Mesodermal cell (in vitro differentiated cells): Measurements from ENCODE around the gene IFNA13.
"Not testable (repeated sequence)": the region's sequence is repeated elsewhere in the genome, so short reads cannot be mapped to it uniquely, and the experiment has no call there.

Source experiments
- H3K27ac ChIP-seq: 2 replicates; pipeline ENCODE4 v1.7.0; 2013; ENCODE audit warnings: mild to moderate bottlenecking, low read depth, low read length, moderate library complexity; ENCODE audit not compliant: severe bottlenecking
- H3K36me3 ChIP-seq: 2 replicates; pipeline ENCODE4 v1.7.1; 2013; ENCODE audit warnings: mild to moderate bottlenecking, low read length, moderate library complexity; ENCODE audit not compliant: control insufficient read depth, insufficient read depth
- H3K4me1 ChIP-seq: one replicate; pipeline ENCODE4 v1.7.1; 2013; ENCODE audit warnings: mild to moderate bottlenecking, low read length; ENCODE audit not compliant: insufficient read depth, control insufficient read depth, poor library complexity, severe bottlenecking
- H3K4me3 ChIP-seq: 2 replicates; pipeline ENCODE4 v1.7.0; 2013; ENCODE audit warnings: low read length, control low read depth, mild to moderate bottlenecking; ENCODE audit not compliant: insufficient read depth, poor library complexity, severe bottlenecking; ENCODE audit errors: extremely low read depth
- H3K9me3 ChIP-seq: 2 replicates; pipeline ENCODE4 v1.7.1; 2013; ENCODE audit warnings: mild to moderate bottlenecking, low read length, moderate library complexity; ENCODE audit not compliant: control insufficient read depth
- WGBS, 2 experiments: methylation state at CpG; one replicate each; pipeline ENCODE4 v1.1.5; 2013; ENCODE audit warnings: missing lambda C conversion rate in 2 of 2; ENCODE audit not compliant: insufficient coverage in 2 of 2; 5-methylcytosine and 5-hydroxymethylcytosine counted together

Gene IFNA13

GRCh38 chr9:21398955-21399489 is 31.2 kb upstream of the IFNA13 start:
- no peak overlapping the region for H3K4me3 ChIP-seq
- WGBS, 2 experiments, result 88 to 93% methylated on average over 1 of the region's 5 CpGs
- no peaks in the 10 kb centered on the region for H3K9me3 ChIP-seq
- peaks cover 6% of the 10 kb centered on the region for H3K4me1 ChIP-seq
- no peak overlapping the region for H3K27ac ChIP-seq
- no peaks in the 10 kb centered on the region for H3K36me3 ChIP-seq

- H3K36me3 ChIP-seq, result no peaks in the 10 kb centered on the region
- 6 to 7% methylated on average over 29 to 32 of the region's 40 CpGs for WGBS, 2 experiments
- peak overlapping the region; percentile 42 for H3K4me3 ChIP-seq
These were observed 28.2 kb upstream of the IFNA13 start for GRCh38 chr9:21395778-21396717.

GRCh38 chr9:21392270-21392669 is 24.4 kb upstream of the IFNA13 start:
- no peak overlapping the region for H3K27ac ChIP-seq
- WGBS, 2 experiments, result 90% methylated on average over 5 to 6 of the region's 6 CpGs
- H3K36me3 ChIP-seq, result no peaks in the 10 kb centered on the region
- H3K9me3 ChIP-seq, result no peaks in the 10 kb centered on the region
- no peak overlapping the region for H3K4me3 ChIP-seq
- H3K4me1 ChIP-seq, result no peaks in the 10 kb centered on the region

More at GRCh38 chr9:21395778-21396717, 28.2 kb upstream of the IFNA13 start:
- H3K9me3 ChIP-seq, result no peaks in the 10 kb centered on the region
- H3K4me1 ChIP-seq, result no peaks in the 10 kb centered on the region
- H3K27ac ChIP-seq, result no peak overlapping the region

GRCh38 chr9:21385131-21385670 is 17.3 kb upstream of the IFNA13 start, which contains the start of gene IFNA2:
TSS of gene IFNA2 (minus strand) at chr9:21385398. CDS start at chr9:21385329, 69 bp downstream.
- no peak within 1 kb of the TSS for H3K4me3 ChIP-seq
- no peaks in the 10 kb centered on the region for H3K4me1 ChIP-seq
- H3K27ac ChIP-seq, result no peak within 1 kb of the TSS
- no peaks in the 10 kb centered on the region for H3K36me3 ChIP-seq
- 71 to 81% methylated on average over 1 of the region's 1 CpG for WGBS, 2 experiments
- no peaks in the 10 kb centered on the region for H3K9me3 ChIP-seq

GRCh38 chr9:21383627-21384026 is 15.8 kb upstream of the IFNA13 start:
- WGBS, 2 experiments, result 88 to 91% methylated on average over 3 of the region's 4 CpGs
- no peaks in the 10 kb centered on the region for H3K36me3 ChIP-seq
- H3K9me3 ChIP-seq, result no peaks in the 10 kb centered on the region
- no peaks in the 10 kb centered on the region for H3K4me1 ChIP-seq
- H3K4me3 ChIP-seq, result no peak overlapping the region
- H3K27ac ChIP-seq, result no peak overlapping the region

- H3K4me1 ChIP-seq, result no peaks in the 10 kb centered on the region
- WGBS, 2 experiments, result 40 to 52% methylated on average over 1 to 2 of the region's 5 CpGs
- H3K4me3 ChIP-seq, result no peak overlapping the region
- H3K9me3 ChIP-seq, result no peaks in the 10 kb centered on the region
- no peak overlapping the region for H3K27ac ChIP-seq
- no peaks in the 10 kb centered on the region for H3K36me3 ChIP-seq
These were observed 13.8 kb upstream of the IFNA13 start for GRCh38 chr9:21381448-21382339.

GRCh38 chr9:21371467-21371866 is 3.6 kb upstream of the IFNA13 start:
- WGBS, 2 experiments, result no CpG with 5 or more reads among the region's 4 CpGs
- H3K4me3 ChIP-seq, H3K36me3 ChIP-seq, H3K27ac ChIP-seq, H3K9me3 ChIP-seq, H3K4me1 ChIP-seq: not testable (repeated sequence)

GRCh38 chr9:21367169-21367568 is 688 bp downstream of the IFNA13 start:
- not testable (repeated sequence) for H3K4me3 ChIP-seq, H3K4me1 ChIP-seq, H3K27ac ChIP-seq, H3K36me3 ChIP-seq, H3K9me3 ChIP-seq
- 100% methylated on average over 1 of the region's 2 CpGs; no CpG with 5 or more reads in 1 of the 2 experiments for WGBS, 2 experiments

- WGBS, 2 experiments, result 69 to 94% methylated on average over 2 of the region's 8 CpGs
- no peaks in the 10 kb centered on the region for H3K36me3 ChIP-seq
- no peak overlapping the region for H3K4me3 ChIP-seq
- H3K4me1 ChIP-seq, result no peaks in the 10 kb centered on the region
- H3K27ac ChIP-seq, result no peak overlapping the region
- no peaks in the 10 kb centered on the region for H3K9me3 ChIP-seq
These were observed 5.6 kb downstream of the IFNA13 start for GRCh38 chr9:21362287-21362686.
